ENCODE results near the gene ACAP3.
A peak's percentile ranks its signal among the peaks of the same experiment; 100 is the strongest.
"Not testable (repeated sequence)": the region's sequence is repeated elsewhere in the genome, so short reads cannot be mapped to it uniquely, and the experiment has no call there.

ACAP3 gene

DNA sequence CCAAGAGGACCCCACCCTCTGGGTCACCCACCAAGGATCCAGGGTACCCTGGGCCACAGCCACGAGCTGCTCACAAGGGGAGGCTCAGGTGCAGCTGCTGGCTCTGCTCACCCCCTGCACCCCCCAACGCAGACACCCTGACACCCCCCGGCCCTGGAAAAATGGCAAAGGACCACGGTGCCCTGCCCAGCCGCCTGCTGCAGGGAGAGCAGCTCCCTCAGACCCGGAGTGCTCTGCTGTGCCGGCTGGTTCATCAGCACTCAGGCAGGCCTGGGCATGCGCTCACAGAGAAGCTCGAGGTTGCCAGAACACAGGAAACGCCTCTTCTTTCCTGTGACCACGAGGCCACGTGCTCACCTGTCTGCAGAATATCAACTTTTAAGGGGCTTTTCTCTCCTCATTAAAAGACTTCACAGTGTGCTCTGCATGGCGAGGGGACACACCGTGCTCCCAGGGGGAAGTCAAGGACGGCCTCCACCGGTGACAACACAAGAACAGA is 56.9 kb downstream of the ACAP3 start:
- Histone ChIP-seq H3K4me3 (ENCODE audit: low read depth, low read length) (no peak overlapping the region), H3K4me1 (no peaks in the 10 kb centered on the region), H3K36me3 (peaks cover 29% of the 10 kb centered on the region), H3K9me3 (no peaks in the 10 kb centered on the region), H3K27me3 (peaks cover 20% of the 10 kb centered on the region)
- peak; percentile 10 for DNase-seq
- TF ChIP-seq, protein P1, sequence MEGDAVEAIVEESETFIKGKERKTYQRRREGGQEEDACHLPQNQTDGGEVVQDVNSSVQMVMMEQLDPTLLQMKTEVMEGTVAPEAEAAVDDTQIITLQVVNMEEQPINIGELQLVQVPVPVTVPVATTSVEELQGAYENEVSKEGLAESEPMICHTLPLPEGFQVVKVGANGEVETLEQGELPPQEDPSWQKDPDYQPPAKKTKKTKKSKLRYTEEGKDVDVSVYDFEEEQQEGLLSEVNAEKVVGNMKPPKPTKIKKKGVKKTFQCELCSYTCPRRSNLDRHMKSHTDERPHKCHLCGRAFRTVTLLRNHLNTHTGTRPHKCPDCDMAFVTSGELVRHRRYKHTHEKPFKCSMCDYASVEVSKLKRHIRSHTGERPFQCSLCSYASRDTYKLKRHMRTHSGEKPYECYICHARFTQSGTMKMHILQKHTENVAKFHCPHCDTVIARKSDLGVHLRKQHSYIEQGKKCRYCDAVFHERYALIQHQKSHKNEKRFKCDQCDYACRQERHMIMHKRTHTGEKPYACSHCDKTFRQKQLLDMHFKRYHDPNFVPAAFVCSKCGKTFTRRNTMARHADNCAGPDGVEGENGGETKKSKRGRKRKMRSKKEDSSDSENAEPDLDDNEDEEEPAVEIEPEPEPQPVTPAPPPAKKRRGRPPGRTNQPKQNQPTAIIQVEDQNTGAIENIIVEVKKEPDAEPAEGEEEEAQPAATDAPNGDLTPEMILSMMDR (IDR thresholded peaks at IDR 0.05; ENCODE audit: low read depth, low read length): no peak

DNA sequence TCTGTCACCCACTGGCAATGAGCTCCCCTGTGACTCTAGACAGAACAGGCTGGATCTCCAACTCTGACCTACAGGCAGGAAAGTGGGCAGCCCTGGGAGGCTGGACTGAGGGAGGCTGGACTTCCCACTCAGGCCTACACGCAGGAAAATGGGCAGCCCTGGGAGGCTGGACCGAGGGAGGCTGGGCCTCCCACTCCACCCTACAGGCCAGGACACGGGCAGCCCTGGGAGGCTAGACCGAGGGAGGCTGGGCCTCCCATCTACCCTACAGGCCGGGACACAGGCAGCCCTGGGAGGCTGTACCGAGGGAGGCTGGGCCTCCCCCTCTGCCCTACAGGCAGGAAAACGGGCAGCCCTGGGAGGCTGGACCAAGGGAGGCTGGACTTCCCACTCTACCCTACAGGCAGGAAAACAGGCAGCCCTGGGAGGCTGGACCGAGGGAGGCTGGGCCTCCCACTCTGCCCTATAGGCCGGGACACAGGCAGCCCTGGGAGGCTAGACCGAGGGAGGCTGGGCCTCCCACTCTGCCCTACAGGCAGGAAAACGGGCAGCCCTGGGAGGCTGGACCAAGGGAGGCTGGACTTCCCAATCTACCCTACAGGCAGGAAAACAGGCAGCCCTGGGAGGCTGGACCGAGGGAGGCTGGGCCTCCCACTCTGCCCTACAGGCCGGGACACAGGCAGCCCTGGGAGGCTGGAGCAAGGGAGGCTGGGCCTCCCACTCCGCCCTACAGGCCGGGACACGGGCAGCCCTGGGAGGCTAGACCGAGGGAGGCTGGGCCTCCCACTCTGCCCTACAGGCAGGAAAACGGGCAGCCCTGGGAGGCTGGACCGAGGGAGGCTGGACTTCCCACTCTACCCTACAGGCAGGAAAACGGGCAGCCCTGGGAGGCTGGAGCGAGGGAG is 59.5 kb downstream of the ACAP3 start:
- H3K4me3 ChIP-seq (ENCODE audit: low read depth, low read length); DNase-seq; H3K4me1 ChIP-seq; H3K36me3 ChIP-seq; H3K9me3 ChIP-seq: not testable (repeated sequence)
- peaks cover 36% of the 10 kb centered on the region for H3K27me3 ChIP-seq

DNA sequence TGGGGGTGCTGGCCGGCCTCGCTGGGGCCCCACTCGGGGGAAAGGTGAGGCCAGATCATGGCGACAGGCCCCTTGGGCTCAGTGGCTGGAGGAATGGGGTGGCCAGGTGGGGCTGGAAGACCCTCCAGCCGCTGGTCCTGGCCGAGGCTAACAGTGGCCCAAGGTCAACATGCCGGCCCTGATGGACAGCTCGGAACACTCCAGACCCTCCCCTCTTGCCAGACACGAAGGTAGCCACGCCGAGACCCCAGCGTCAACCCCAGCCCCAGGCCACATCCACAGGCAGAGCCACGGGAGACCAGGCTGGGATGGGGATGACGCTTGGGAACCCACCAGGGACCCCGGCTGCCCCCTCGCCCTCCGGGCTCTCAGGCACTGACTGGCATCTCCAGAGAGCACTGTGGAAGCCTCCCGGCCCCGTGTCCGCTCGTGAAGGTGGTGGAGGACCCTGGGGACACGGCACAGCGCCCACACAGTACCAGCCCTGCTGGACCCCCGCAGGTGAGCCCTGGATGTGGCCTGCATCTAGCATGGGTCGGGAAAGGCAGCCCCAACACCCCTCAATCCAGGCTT is 60.3 kb downstream of the ACAP3 start:
- Histone ChIP-seq H3K4me1 (no peaks in the 10 kb centered on the region), H3K27me3 (peaks cover 41% of the 10 kb centered on the region), H3K9me3 (no peaks in the 10 kb centered on the region), H3K4me3 (ENCODE audit: low read depth, low read length) (no peak overlapping the region), H3K36me3 (no peaks in the 10 kb centered on the region)
- no peak for DNase-seq
- TF ChIP-seq, protein P1 (IDR thresholded peaks at IDR 0.05; ENCODE audit: low read depth, low read length): no peak

DNA sequence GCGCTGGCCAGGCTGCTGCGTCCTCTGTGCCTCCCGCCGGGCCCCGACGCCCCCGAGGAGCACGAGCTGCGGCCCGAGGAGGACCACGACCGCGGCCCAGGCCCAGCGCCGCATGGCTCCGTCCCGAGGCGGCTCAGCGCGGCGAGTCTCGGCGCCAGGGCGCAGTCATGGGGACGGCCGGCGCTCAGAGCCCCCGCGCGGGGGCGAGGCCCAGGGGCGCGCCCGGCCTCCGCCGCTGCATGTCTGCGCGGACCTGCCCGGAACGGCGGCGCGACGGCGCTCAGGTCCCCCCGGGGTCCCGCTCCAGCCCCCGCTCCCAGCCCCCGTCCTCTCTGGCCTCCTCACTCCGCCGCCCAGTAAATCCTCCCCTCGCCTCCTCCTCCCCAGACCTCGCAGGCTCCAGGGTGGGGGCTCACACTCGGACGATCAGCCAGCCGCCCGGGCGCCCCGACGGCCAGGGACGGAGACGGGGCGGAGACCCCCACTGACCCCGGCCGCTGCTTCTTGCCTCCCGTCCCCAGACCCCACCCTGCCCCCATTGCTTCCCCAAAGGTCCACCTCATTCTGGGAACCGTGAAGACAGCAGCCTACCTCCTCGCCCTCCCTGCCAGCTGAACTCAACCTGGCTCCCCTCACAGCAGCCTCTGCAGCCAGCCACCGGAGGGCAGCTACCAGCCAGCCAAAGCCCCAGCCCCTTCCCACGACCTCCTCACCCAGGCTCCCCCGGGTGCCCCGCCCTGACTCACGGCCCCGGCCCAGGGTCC is 61.0 kb downstream of the ACAP3 start, which contains the start of gene C1QTNF12:
Gene C1QTNF12, minus strand, starts transcription at position 146 of the 764 bp plus-strand sequence. Its CDS starts 32 bp downstream, at position 114.
- no peak for DNase-seq
- Histone ChIP-seq H3K4me3 (ENCODE audit: low read depth, low read length) (no peak within 1 kb of the TSS), H3K9me3 (no peaks in the 10 kb centered on the region), H3K4me1 (no peaks in the 10 kb centered on the region), H3K36me3 (no peaks in the 10 kb centered on the region), H3K27me3 (peaks cover 46% of the 10 kb centered on the region)
- TF ChIP-seq, protein P1 (IDR thresholded peaks at IDR 0.05; ENCODE audit: low read depth, low read length): 0 out of 2 replicates have a peak, but pooled peaks have one; percentile 8

DNA sequence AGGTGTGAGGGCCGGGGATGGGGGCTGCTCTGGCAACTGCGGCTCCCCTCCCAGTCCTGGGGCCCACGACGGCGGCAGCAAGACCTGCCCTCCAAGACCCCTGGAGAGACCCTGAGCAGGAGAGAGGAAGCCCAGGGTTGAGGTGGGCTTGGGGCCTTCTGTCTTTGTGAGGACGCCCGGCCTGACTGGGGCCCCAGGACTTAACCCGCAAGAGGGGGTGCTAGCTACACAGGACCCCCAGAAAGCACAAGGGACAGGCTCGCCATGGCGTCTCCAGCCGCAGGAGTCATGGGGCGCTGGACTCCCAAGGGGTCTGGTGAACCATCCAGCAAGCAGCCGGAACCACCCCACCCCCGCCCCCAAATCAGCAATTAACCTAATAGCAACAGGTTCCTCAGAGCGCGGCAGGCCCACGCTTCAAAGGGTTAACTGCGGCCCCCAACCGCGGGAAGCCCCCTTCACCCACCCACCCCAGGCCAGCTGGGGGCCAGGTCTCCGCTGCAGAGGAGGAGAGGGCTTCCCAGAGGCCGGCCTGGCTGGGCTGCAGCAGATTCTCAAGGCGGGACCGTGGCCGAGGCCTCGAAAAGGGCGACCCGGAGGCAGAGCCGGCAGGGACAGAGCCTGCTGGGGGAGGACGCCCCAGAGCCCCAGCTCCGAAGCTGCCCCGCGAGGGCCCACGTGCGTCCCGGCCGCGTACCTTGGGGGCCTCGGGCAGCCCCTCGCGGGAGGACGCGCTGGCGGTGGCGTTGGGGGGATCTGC is 61.7 kb downstream of the ACAP3 start:
- H3K4me3 ChIP-seq (ENCODE audit: low read depth, low read length): no peak overlapping the region
- H3K4me1 ChIP-seq: no peaks in the 10 kb centered on the region

More for the DNA sequence above, 61.7 kb downstream of the ACAP3 start:
- peaks cover 54% of the 10 kb centered on the region for H3K27me3 ChIP-seq
- H3K36me3 ChIP-seq: no peaks in the 10 kb centered on the region
- no peaks in the 10 kb centered on the region for H3K9me3 ChIP-seq
- DNase-seq: no peak
- TF ChIP-seq, protein P1 (IDR thresholded peaks at IDR 0.05; ENCODE audit: low read depth, low read length): no peak
